ENCODE results near the gene ADAM12.

The ADAM12 gene

DNA sequence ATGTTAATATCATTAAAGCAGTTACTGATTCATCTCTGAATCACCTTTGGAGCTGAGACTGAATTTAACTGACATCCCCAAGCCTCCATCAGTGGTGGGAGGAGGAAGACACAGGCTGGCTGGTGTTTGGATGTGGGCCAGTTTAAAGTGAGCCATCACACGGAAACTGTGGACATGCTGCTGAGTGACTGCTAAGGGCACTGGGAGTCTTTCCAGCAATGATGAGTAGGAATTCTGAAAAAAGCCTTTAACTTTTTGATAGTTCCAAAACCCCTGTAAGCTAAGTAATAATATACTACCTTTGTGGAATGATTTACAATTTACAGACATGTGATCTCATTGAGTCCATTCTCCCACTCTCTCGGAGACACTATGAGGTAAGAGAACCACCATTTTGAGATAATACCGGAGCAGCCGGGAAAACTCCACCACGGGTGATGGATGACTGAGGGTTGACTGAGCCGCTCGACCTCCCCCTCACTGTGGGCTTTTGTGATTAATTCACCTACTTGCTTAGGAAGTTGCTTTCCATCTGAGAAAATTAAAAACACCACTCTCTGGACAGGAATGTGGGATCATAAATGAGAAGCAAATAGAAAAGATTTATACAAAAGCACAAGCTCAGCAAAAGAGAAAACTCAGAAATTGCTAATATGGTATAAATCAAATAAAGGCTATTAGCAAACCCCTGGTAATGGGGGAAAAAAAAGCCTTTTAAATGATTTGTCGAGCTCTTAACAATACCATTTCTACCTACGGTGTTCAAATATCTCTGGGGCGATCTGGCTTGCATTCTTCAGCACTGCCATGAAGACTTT lies 297.2 kb downstream of the ADAM12 start:
- Histone ChIP-seq H2AFZ (ENCODE audit: low read length) (no peak overlapping the region), H3K9ac (ENCODE audit: low read depth, low read length, poor library complexity, severe bottlenecking) (no peak overlapping the region), H3K79me2 (ENCODE audit: insufficient read depth, low read length) (no peaks in the 10 kb centered on the region), H3K36me3 (ENCODE audit: insufficient read depth, low read length) (no peaks in the 10 kb centered on the region), H3K27me3 (ENCODE audit: insufficient read depth, low read length, poor library complexity, severe bottlenecking) (no peaks in the 10 kb centered on the region), H3K4me2 (ENCODE audit: low read depth, low read length, poor library complexity, severe bottlenecking) (no peak overlapping the region), H3K9me3 (ENCODE audit: insufficient read depth, low read depth, low read length) (no peaks in the 10 kb centered on the region; the same call in 1 of the 2 replicates), H4K20me1 (ENCODE audit: insufficient read depth, low read length, poor library complexity, severe bottlenecking) (no peaks in the 10 kb centered on the region), H3K9me2 (replicated peaks; ENCODE audit: low read depth, low read length) (no peaks in the 10 kb centered on the region), H3K4me3 (ENCODE audit: low read length, poor library complexity, severe bottlenecking) (no peak overlapping the region), H3F3A (ENCODE audit: low read depth) (no peaks in the 10 kb centered on the region), H3K4me1 (ENCODE audit: insufficient read depth, low read length, poor library complexity, severe bottlenecking) (no peaks in the 10 kb centered on the region)
- TF ChIP-seq, protein P1, sequence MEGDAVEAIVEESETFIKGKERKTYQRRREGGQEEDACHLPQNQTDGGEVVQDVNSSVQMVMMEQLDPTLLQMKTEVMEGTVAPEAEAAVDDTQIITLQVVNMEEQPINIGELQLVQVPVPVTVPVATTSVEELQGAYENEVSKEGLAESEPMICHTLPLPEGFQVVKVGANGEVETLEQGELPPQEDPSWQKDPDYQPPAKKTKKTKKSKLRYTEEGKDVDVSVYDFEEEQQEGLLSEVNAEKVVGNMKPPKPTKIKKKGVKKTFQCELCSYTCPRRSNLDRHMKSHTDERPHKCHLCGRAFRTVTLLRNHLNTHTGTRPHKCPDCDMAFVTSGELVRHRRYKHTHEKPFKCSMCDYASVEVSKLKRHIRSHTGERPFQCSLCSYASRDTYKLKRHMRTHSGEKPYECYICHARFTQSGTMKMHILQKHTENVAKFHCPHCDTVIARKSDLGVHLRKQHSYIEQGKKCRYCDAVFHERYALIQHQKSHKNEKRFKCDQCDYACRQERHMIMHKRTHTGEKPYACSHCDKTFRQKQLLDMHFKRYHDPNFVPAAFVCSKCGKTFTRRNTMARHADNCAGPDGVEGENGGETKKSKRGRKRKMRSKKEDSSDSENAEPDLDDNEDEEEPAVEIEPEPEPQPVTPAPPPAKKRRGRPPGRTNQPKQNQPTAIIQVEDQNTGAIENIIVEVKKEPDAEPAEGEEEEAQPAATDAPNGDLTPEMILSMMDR (conservative IDR thresholded peaks at IDR 0.05; ENCODE audit: low read length): no peak

- Histone ChIP-seq H3K4me2 (ENCODE audit: low read depth, low read length, poor library complexity, severe bottlenecking) (no peak overlapping the region), H3K4me1 (ENCODE audit: insufficient read depth, low read length, poor library complexity, severe bottlenecking) (no peaks in the 10 kb centered on the region)
- TF ChIP-seq, protein P1 (conservative IDR thresholded peaks at IDR 0.05; ENCODE audit: low read length): no peak
- TF ChIP-seq EZH2phosphoT487 (IDR thresholded peaks at IDR 0.05; ENCODE audit: borderline replicate concordance): no peak
Measured at GRCh38 chr10:126090443-126090842, 297.8 kb downstream of the ADAM12 start.

DNA sequence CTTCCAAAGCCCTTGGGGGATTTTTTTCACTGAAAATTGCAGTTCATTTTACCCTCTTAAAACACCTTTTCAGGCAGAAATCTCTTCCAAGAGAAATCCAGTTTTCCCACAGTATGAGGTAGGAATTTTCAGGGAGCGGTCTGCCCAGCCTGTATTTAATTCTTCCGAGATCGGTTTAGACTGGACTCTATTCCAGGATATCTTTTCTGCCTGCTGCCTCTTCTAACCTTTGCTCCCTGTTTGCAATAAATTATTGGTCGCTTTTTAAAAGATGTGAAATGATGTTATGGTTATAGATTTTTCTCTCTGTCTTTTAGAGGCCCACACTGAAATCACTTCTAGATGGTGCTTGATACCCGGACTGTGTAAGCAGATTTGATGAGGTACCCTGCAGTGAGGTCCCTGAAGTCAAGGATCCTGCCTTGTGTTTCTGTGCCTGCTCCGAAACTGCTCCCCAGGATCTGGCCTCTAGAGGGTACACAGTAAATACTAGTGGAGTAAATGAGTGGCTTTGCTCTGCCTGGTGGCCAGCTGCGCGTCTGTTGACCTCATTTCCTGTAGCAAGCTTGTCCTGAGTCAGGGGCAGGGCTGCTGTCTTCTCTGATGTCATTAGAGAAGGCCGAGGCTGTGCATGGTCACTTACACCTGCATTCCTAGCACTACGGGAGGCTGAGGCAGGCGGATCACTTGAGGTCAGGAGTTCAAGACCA lies 300.3 kb downstream of the ADAM12 start:
- Histone ChIP-seq H3K4me1 (ENCODE audit: insufficient read depth, low read length, poor library complexity, severe bottlenecking) (no peaks in the 10 kb centered on the region), H3K27me3 (ENCODE audit: insufficient read depth, low read length, poor library complexity, severe bottlenecking) (no peaks in the 10 kb centered on the region), H3K4me2 (ENCODE audit: low read depth, low read length, poor library complexity, severe bottlenecking) (no peak overlapping the region), H3F3A (ENCODE audit: low read depth) (no peaks in the 10 kb centered on the region), H3K4me3 (ENCODE audit: low read length, poor library complexity, severe bottlenecking) (no peak overlapping the region), H4K20me1 (ENCODE audit: insufficient read depth, low read length, poor library complexity, severe bottlenecking) (no peaks in the 10 kb centered on the region), H3K9me2 (replicated peaks; ENCODE audit: low read depth, low read length) (no peaks in the 10 kb centered on the region), H3K36me3 (ENCODE audit: insufficient read depth, low read length) (no peaks in the 10 kb centered on the region), H2AFZ (ENCODE audit: low read length) (no peak overlapping the region), H3K79me2 (ENCODE audit: insufficient read depth, low read length) (no peaks in the 10 kb centered on the region), H3K9ac (ENCODE audit: low read depth, low read length, poor library complexity, severe bottlenecking) (no peak overlapping the region), H3K9me3 (ENCODE audit: insufficient read depth, low read depth, low read length) (peaks cover 4% of the 10 kb centered on the region; the same call in 1 of the 2 replicates)
- TF ChIP-seq, protein P1 (conservative IDR thresholded peaks at IDR 0.05; ENCODE audit: low read length): no peak
- TF ChIP-seq EZH2phosphoT487 (IDR thresholded peaks at IDR 0.05; ENCODE audit: borderline replicate concordance): no peak

More at GRCh38 chr10:126090443-126090842, 297.8 kb downstream of the ADAM12 start:
- Histone ChIP-seq H3K36me3 (ENCODE audit: insufficient read depth, low read length) (no peaks in the 10 kb centered on the region), H3K9me2 (replicated peaks; ENCODE audit: low read depth, low read length) (no peaks in the 10 kb centered on the region), H2AFZ (ENCODE audit: low read length) (no peak overlapping the region), H3K27me3 (ENCODE audit: insufficient read depth, low read length, poor library complexity, severe bottlenecking) (no peaks in the 10 kb centered on the region), H3K4me3 (ENCODE audit: low read length, poor library complexity, severe bottlenecking) (no peak overlapping the region), H3F3A (ENCODE audit: low read depth) (no peaks in the 10 kb centered on the region), H3K9ac (ENCODE audit: low read depth, low read length, poor library complexity, severe bottlenecking) (no peak overlapping the region), H3K79me2 (ENCODE audit: insufficient read depth, low read length) (no peaks in the 10 kb centered on the region), H3K9me3 (ENCODE audit: insufficient read depth, low read depth, low read length) (no peaks in the 10 kb centered on the region; the same call in 1 of the 2 replicates), H4K20me1 (ENCODE audit: insufficient read depth, low read length, poor library complexity, severe bottlenecking) (no peaks in the 10 kb centered on the region)

Measured in Loucy (cell line).